ENCODE measurements around the gene AKAP1. TPM values are rescaled to one million over a fixed set of nuclear protein-coding genes. Genes with fewer than 3 reads are reported as not detected.

The AKAP1 gene
- total and polyA plus RNA-seq, 9 of the 15 experiments (the other 6 are each of a cell fraction or from before 2014, with no cell fraction given): 12.9 to 63.8 (median 36.4) TPM

- ATAC-seq (no peak), FAIRE-seq (no peak), DNase-seq (ENCODE audit: extremely low read depth in 1 of 4, low spot score in 3 of 4) (no peak)
- Histone ChIP-seq H4K20me1 (replicated peaks; ENCODE audit: control insufficient read depth, insufficient read depth, low read length) (no peaks in the 10 kb centered on the region), H3K27me3 (ENCODE audit: control insufficient read depth in 2 of 2, insufficient read depth in 2 of 2, low read length in 2 of 2) (no peaks in the 10 kb centered on the region), H3K79me2 (ENCODE audit: control insufficient read depth, insufficient read depth, low read length) (no peaks in the 10 kb centered on the region), H3K4me2 (ENCODE audit: insufficient read depth, low read length) (no peak overlapping the region), H3K9me1 (ENCODE audit: control insufficient read depth, insufficient read depth, low read length) (no peaks in the 10 kb centered on the region), H3K4me3 (no peak overlapping the region), H3K9ac (ENCODE audit: insufficient read depth in 1 of 2, low read depth in 2 of 2, low read length in 2 of 2) (no peak overlapping the region), H3K36me3 (ENCODE audit: control insufficient read depth, insufficient read depth, low read length) (no peaks in the 10 kb centered on the region), H3K4me1 (replicated peaks in 1 of 2; ENCODE audit: control insufficient read depth in 2 of 2, insufficient read depth in 2 of 2, low read length in 2 of 2) (peaks cover 2 to 8% of the 10 kb centered on the region in 2 experiments; a peak in 3 of 5 replicates), H3K27ac (ENCODE audit: extremely low read depth, low read depth, low read length) (no peak overlapping the region), H2AFZ (ENCODE audit: low read depth, low read length) (no peak overlapping the region), H3K9me3 (replicated peaks; ENCODE audit: control insufficient read depth, insufficient read depth, low read depth, low read length) (no peaks in the 10 kb centered on the region)
- CTCF ChIA-PET (ENCODE audit: low intra/inter-chr PET ratio): no interaction called here
- 46% methylated on average over 2 of the region's 2 CpGs for WGBS (ENCODE audit: insufficient coverage, low coverage, missing lambda C conversion rate)
- POLR2A ChIA-PET: interaction anchor here (1.3 kb wide), 1 partner anchor 26 kb away, joined by 3 read pairs; no protein-coding TSS in a partner anchor
- intact Hi-C loops (cut with micrococcal nuclease) (no loop called here), in situ Hi-C loops (cut with MboI) (no loop called here)
- TF ChIP-seq SP1 (CRISPR knock-in tag; IDR thresholded peaks at IDR 0.05) (no peak), SRSF7 (optimal IDR thresholded peaks at IDR 0.05; ENCODE audit: low read depth, low read length) (no peak), SMAD4 (CRISPR knock-in tag; conservative IDR thresholded peaks at IDR 0.05) (no peak), ZNF124 (CRISPR knock-in tag; IDR thresholded peaks at IDR 0.05) (no peak), NEUROD1 (IDR thresholded peaks at IDR 0.05; ENCODE audit: borderline replicate concordance, low read depth, low read length, partially characterized antibody) (no peak)
- TF ChIP-seq, protein P1, sequence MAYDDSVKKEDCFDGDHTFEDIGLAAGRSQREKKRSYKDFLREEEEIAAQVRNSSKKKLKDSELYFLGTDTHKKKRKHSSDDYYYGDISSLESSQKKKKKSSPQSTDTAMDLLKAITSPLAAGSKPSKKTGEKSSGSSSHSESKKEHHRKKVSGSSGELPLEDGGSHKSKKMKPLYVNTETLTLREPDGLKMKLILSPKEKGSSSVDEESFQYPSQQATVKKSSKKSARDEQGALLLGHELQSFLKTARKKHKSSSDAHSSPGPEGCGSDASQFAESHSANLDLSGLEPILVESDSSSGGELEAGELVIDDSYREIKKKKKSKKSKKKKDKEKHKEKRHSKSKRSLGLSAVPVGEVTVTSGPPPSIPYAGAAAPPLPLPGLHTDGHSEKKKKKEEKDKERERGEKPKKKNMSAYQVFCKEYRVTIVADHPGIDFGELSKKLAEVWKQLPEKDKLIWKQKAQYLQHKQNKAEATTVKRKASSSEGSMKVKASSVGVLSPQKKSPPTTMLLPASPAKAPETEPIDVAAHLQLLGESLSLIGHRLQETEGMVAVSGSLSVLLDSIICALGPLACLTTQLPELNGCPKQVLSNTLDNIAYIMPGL (CRISPR knock-in tag; IDR thresholded peaks at IDR 0.05): no peak
- BruUV-seq (replicated peaks): no TSS peak
These were observed 22.2 kb upstream of the AKAP1 start for GRCh38 chr17:57062865-57063264.

Measured in K562 (cell line).